HCT116 (cell line): ENCODE measurements around the gene RABIF. TPM values are rescaled to one million over a fixed set of nuclear protein-coding genes. Genes with fewer than 3 reads are reported as not detected.

Experiments used
- ATF3 ChIP-seq: IDR thresholded peaks from 2 replicates; pipeline ENCODE4 v1.6.1; 2012
- CBX3 ChIP-seq: IDR thresholded peaks from 2 replicates; pipeline ENCODE4 v1.6.1; 2012; ENCODE audit warnings: low read depth
- EGR1 ChIP-seq: IDR thresholded peaks from 2 replicates; pipeline ENCODE4 v1.6.1; 2012; ENCODE audit warnings: low read depth
- ELF1 ChIP-seq: IDR thresholded peaks from 2 replicates; pipeline ENCODE4 v1.6.1; 2012; ENCODE audit warnings: low read depth, borderline replicate concordance
- FOSL1 ChIP-seq: IDR thresholded peaks from 2 replicates; pipeline ENCODE4 v1.6.1; 2012; ENCODE audit warnings: low read depth
- POLR2A ChIP-seq: IDR thresholded peaks from 2 replicates; pipeline ENCODE4 v1.7.0; 2011; ENCODE audit warnings: borderline replicate concordance; ENCODE audit not compliant: insufficient read depth, insufficient read length; ENCODE audit errors: extremely low read depth
- POLR2AphosphoS5 ChIP-seq: IDR thresholded peaks from 2 replicates; pipeline ENCODE4 v1.6.1; 2011; ENCODE audit warnings: mild to moderate bottlenecking, low read depth, low read length, moderate library complexity
- SP1 ChIP-seq: IDR thresholded peaks from 2 replicates; pipeline ENCODE4 v1.6.1; 2012; ENCODE audit warnings: low read depth
- SRF ChIP-seq: IDR thresholded peaks from 2 replicates; pipeline ENCODE4 v1.6.1; 2012; ENCODE audit warnings: low read depth
- TCF7L2 ChIP-seq: IDR thresholded peaks from 2 replicates; pipeline ENCODE4 v1.7.0; 2011; ENCODE audit warnings: borderline replicate concordance, inconsistent platforms; ENCODE audit not compliant: insufficient read depth, insufficient read length; ENCODE audit errors: extremely low read depth
- YY1 ChIP-seq: IDR thresholded peaks from 2 replicates; pipeline ENCODE4 v1.6.1; 2011; ENCODE audit warnings: low read length, low read depth, moderate library complexity, mild to moderate bottlenecking; ENCODE audit not compliant: insufficient replicate concordance; ENCODE audit errors: extremely low read depth
- ZBTB33 ChIP-seq: IDR thresholded peaks from 2 replicates; pipeline ENCODE4 v1.6.1; 2011; ENCODE audit warnings: mild to moderate bottlenecking, low read length, moderate library complexity; ENCODE audit not compliant: insufficient replicate concordance; ENCODE audit errors: extremely low read depth
- ZFX ChIP-seq: fragments of 450-650 bp; IDR thresholded peaks from 2 replicates; pipeline ENCODE4 v1.6.1; 2017
- total RNA-seq: library from RNA; stranded (reverse); gene quantifications from one replicate; pipeline ENCODE4 v1.2.1, GENCODE V29; 2021; ENCODE audit not compliant: unreplicated experiment
- TF ChIP-seq, protein P1 (sequence below): IDR thresholded peaks from 2 replicates; pipeline ENCODE4 v1.6.1; 2012

The RABIF gene
- total RNA-seq, 1 experiment from 2014 or later, result 5.4 TPM

- TF ChIP-seq ZFX (peak; percentile 43; the same call in 1 of the 2 replicates), ATF3 (no peak), CBX3 (peak; percentile 87; the same call in 1 of the 2 replicates), YY1 (peak; percentile 70), TCF7L2 (peak; percentile 45), EGR1 (no peak), ELF1 (no peak), ZBTB33 (peak; percentile 37), POLR2A (peak; percentile 88), FOSL1 (no peak), SRF (peak; percentile 86), SP1 (peak; percentile 70), POLR2AphosphoS5 (peak; percentile 99)
- TF ChIP-seq, protein P1, sequence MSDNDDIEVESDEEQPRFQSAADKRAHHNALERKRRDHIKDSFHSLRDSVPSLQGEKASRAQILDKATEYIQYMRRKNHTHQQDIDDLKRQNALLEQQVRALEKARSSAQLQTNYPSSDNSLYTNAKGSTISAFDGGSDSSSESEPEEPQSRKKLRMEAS, result peak; percentile 90
These were observed 37.9 kb upstream of the RABIF start, which contains the start of gene KLHL12 (continued) for GRCh38 chr1:202926581-202927491.
